HCT116 (cell line): ENCODE results near the gene TSHZ1.

Experiments
- FOSL1 ChIP-seq: IDR thresholded peaks from 2 replicates; pipeline ENCODE4 v1.6.1; 2012; ENCODE audit warnings: low read depth
- ZNF274 ChIP-seq: fragments of 200-500 bp; sonication (Bioruptor generic); IDR thresholded peaks from 2 replicates; pipeline ENCODE4 v1.6.1; 2014; ENCODE audit warnings: mild to moderate bottlenecking, low read depth, low read length, inconsistent platforms
- TF ChIP-seq, protein P1 (sequence below), 3 experiments: fragments of 200-600 bp in 1 of 3; sonication (generic) in 1 of 3; IDR thresholded peaks in 2 of 3; conservative IDR thresholded peaks in 1 of 3; 2 replicates each; pipeline ENCODE4 v1.5.1; 2012 to 2017; ENCODE audit warnings: low read depth in 2 of 3, low read length in 2 of 3, antibody characterized with exemption in 1 of 3, borderline replicate concordance in 1 of 3, control low read depth in 1 of 3, mild to moderate bottlenecking in 1 of 3, mixed read lengths in 1 of 3, mixed run types in 1 of 3, moderate library complexity in 1 of 3; ENCODE audit not compliant: insufficient read depth in 1 of 3
- TF ChIP-seq, protein P2 (sequence below): IDR thresholded peaks from 2 replicates; pipeline ENCODE4 v1.6.1; 2012

- TF ChIP-seq, protein P1, sequence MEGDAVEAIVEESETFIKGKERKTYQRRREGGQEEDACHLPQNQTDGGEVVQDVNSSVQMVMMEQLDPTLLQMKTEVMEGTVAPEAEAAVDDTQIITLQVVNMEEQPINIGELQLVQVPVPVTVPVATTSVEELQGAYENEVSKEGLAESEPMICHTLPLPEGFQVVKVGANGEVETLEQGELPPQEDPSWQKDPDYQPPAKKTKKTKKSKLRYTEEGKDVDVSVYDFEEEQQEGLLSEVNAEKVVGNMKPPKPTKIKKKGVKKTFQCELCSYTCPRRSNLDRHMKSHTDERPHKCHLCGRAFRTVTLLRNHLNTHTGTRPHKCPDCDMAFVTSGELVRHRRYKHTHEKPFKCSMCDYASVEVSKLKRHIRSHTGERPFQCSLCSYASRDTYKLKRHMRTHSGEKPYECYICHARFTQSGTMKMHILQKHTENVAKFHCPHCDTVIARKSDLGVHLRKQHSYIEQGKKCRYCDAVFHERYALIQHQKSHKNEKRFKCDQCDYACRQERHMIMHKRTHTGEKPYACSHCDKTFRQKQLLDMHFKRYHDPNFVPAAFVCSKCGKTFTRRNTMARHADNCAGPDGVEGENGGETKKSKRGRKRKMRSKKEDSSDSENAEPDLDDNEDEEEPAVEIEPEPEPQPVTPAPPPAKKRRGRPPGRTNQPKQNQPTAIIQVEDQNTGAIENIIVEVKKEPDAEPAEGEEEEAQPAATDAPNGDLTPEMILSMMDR (IDR thresholded peaks at IDR 0.05 in 2 of 3, conservative IDR thresholded peaks at IDR 0.05 in 1 of 3; ENCODE audit: borderline replicate concordance in 1 of 3, insufficient read depth in 1 of 3, low read depth in 2 of 3, low read length in 2 of 3) = no peak
- no peak for TF ChIP-seq FOSL1
- no peak for TF ChIP-seq ZNF274
- TF ChIP-seq, protein P2, sequence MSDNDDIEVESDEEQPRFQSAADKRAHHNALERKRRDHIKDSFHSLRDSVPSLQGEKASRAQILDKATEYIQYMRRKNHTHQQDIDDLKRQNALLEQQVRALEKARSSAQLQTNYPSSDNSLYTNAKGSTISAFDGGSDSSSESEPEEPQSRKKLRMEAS = no peak
Observed at GRCh38 chr18:75215663-75216062, 5.1 kb downstream of the TSHZ1 start.
